ENCODE data around the gene SLC22A3. TPM values are rescaled to one million over a fixed set of nuclear protein-coding genes. Genes with fewer than 3 reads are reported as not detected.

Gene SLC22A3
- total and polyA plus RNA-seq, 4 donors = 9.5 to 65.0 (median 33.3) TPM

DNA sequence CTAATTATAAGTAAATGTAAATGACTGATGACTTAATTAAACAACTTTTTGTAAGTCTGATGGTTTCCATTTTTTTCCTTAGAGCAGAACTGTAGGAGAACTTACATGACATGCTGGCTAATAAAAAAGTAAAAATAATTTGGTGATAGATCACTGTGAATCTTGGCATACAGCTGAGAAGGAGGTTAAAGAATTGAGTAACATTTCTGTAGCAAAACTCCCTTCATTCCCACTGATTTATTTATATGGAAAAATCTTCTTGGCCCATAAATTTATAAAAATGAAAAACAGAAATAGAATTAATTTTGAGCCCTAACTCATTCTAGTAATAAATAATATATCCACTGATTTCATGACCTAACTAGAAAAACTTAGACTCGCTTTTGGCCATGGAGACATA is 48.1 kb downstream of the SLC22A3 start:
- DNase-seq (no peak), ATAC-seq (ENCODE audit: insufficient read depth, low FRiP score) (no peak)
- H3K27me3 ChIP-seq (ENCODE audit: control insufficient read depth in 3 of 3, insufficient read depth in 3 of 3, low read length in 2 of 3) = no peaks in the 10 kb centered on the region
- peaks cover 0 to 3% (median 0%) of the 10 kb centered on the region in 4 donors for H3K9me3 ChIP-seq (ENCODE audit: control insufficient read depth in 4 of 4, insufficient read depth in 3 of 4, low read length in 3 of 4)
- no peak for TF ChIP-seq CTCF (IDR thresholded peaks at IDR 0.05; ENCODE audit: control extremely low read depth, extremely low read depth)
- no peak overlapping the region for H3K27ac ChIP-seq (ENCODE audit: low read depth in 1 of 2, low read length in 1 of 2)
- H3K9ac ChIP-seq (ENCODE audit: insufficient read depth in 1 of 2, low read length in 2 of 2) = no peak overlapping the region
- no peak overlapping the region for H3K4me3 ChIP-seq
- 91 to 93% methylated on average over 1 of the region's 1 CpG for WGBS, 2 donors
- peaks cover 0 to 7% (median 0%) of the 10 kb centered on the region in 5 donors for H3K4me1 ChIP-seq (ENCODE audit: control insufficient read depth in 5 of 5, insufficient read depth in 5 of 5, low read length in 5 of 5)
- H3K36me3 ChIP-seq (ENCODE audit: control insufficient read depth in 4 of 4, insufficient read depth in 4 of 4, low read length in 4 of 4) = no peaks in the 10 kb centered on the region

DNA sequence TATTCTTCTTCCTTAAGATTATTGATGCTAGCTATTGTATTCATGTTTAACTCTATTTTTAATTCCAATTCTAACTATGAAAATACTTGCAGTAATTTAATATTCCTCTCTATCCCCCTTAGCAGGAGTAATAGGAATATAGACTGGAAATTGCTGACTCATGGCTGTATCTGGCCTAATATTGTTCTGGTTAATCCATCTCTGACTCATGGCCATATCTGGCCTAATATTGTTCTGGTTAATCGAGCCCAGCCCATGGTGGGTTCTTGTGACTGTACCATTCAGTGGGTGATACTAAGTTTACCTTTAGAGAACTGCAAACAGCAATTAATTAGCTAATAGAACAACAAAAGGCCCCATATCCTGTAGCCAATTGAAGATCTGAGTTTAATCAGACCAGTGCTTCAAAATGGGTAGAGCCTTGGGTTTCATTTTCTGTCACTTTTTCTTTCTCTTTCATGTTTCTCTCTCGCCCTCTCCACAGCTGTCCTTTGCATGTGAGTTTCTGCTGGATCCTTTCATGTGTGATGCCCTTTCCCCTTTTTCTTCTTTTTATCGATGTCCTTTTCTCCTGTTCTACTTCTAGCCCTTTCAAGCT is 50.6 kb downstream of the SLC22A3 start:
- Histone ChIP-seq H3K4me1 (ENCODE audit: control insufficient read depth in 5 of 5, insufficient read depth in 5 of 5, low read length in 5 of 5) (peaks cover 0 to 7% (median 0%) of the 10 kb centered on the region in 5 donors), H3K9me3 (ENCODE audit: control insufficient read depth in 4 of 4, insufficient read depth in 3 of 4, low read length in 3 of 4) (peaks cover 0 to 3% (median 0%) of the 10 kb centered on the region in 4 donors), H3K4me3 (no peak overlapping the region), H3K36me3 (ENCODE audit: control insufficient read depth in 4 of 4, insufficient read depth in 4 of 4, low read length in 4 of 4) (no peaks in the 10 kb centered on the region), H3K27me3 (ENCODE audit: control insufficient read depth in 3 of 3, insufficient read depth in 3 of 3, low read length in 2 of 3) (no peaks in the 10 kb centered on the region), H3K27ac (ENCODE audit: low read depth in 1 of 2, low read length in 1 of 2) (no peak overlapping the region), H3K9ac (ENCODE audit: insufficient read depth in 1 of 2, low read length in 2 of 2) (no peak overlapping the region)
- 80 to 86% methylated on average over 3 of the region's 3 CpGs for WGBS, 2 donors
- TF ChIP-seq CTCF (IDR thresholded peaks at IDR 0.05; ENCODE audit: control extremely low read depth, extremely low read depth) = no peak
- ATAC-seq (ENCODE audit: insufficient read depth, low FRiP score) = no peak
- DNase-seq = no peak

DNA sequence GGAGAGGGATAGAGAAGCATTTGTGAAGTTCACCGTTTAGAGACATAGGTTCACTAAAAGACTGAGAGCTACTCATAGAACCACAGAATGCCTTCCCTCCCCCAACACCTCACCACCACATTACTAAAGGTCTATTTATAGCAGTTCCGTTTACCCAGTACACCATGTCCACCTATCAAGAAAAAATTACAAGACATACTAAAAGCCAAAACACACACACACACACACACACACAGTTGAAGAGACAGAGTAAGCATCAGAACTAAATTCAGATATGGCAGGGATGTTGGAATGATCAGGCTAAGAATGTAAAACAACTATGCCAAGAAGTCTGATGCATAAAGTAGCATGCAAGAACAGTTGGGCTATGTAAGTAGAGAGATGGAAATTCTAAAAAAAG is 52.3 kb downstream of the SLC22A3 start:
- DNase-seq (no peak), ATAC-seq (ENCODE audit: insufficient read depth, low FRiP score) (no peak)
- Histone ChIP-seq H3K9ac (ENCODE audit: insufficient read depth in 1 of 2, low read length in 2 of 2) (no peak overlapping the region), H3K4me3 (no peak overlapping the region), H3K4me1 (ENCODE audit: control insufficient read depth in 5 of 5, insufficient read depth in 5 of 5, low read length in 5 of 5) (no peaks in the 10 kb centered on the region), H3K27ac (ENCODE audit: low read depth in 1 of 2, low read length in 1 of 2) (no peak overlapping the region), H3K27me3 (ENCODE audit: control insufficient read depth in 3 of 3, insufficient read depth in 3 of 3, low read length in 2 of 3) (no peaks in the 10 kb centered on the region), H3K9me3 (ENCODE audit: control insufficient read depth in 4 of 4, insufficient read depth in 3 of 4, low read length in 3 of 4) (peaks cover 0 to 3% (median 0%) of the 10 kb centered on the region in 4 donors), H3K36me3 (ENCODE audit: control insufficient read depth in 4 of 4, insufficient read depth in 4 of 4, low read length in 4 of 4) (no peaks in the 10 kb centered on the region)
- WGBS, 2 donors = 49 to 60% methylated on average over 2 of the region's 2 CpGs
- TF ChIP-seq CTCF (IDR thresholded peaks at IDR 0.05; ENCODE audit: control extremely low read depth, extremely low read depth) = no peak

DNA sequence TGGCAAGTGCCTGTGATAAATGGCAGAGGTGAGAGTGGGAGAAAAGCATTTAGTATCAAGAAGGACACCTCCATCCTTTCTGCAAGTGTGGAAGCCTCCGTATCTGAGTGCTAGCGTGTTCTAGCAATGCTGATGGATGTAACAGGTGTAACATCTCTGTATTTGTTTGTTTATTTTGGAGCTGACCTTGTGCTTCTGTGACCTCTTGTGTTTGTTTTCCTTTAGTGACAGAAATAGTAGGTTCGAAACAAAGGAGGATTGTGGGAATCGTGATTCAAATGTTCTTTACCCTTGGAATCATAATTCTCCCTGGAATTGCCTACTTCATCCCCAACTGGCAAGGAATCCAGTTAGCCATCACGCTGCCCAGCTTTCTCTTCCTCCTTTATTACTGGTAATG is 60.4 kb downstream of the SLC22A3 start:
- 71 to 83% methylated on average over 5 of the region's 5 CpGs for WGBS, 2 donors
- Histone ChIP-seq H3K36me3 (ENCODE audit: control insufficient read depth in 4 of 4, insufficient read depth in 4 of 4, low read length in 4 of 4) (peaks cover 0 to 1% (median 0%) of the 10 kb centered on the region in 4 donors), H3K4me3 (no peak overlapping the region), H3K4me1 (ENCODE audit: control insufficient read depth in 5 of 5, insufficient read depth in 5 of 5, low read length in 5 of 5) (no peaks in the 10 kb centered on the region), H3K27me3 (ENCODE audit: control insufficient read depth in 3 of 3, insufficient read depth in 3 of 3, low read length in 2 of 3) (peaks cover 0 to 2% (median 0%) of the 10 kb centered on the region in 3 donors), H3K9me3 (ENCODE audit: control insufficient read depth in 4 of 4, insufficient read depth in 3 of 4, low read length in 3 of 4) (no peaks in the 10 kb centered on the region), H3K27ac (ENCODE audit: low read depth in 1 of 2, low read length in 1 of 2) (no peak overlapping the region), H3K9ac (ENCODE audit: insufficient read depth in 1 of 2, low read length in 2 of 2) (no peak overlapping the region)
- ATAC-seq (ENCODE audit: insufficient read depth, low FRiP score) (no peak), DNase-seq (no peak)
- no peak for TF ChIP-seq CTCF (IDR thresholded peaks at IDR 0.05; ENCODE audit: control extremely low read depth, extremely low read depth)

All from lung (tissue), 12 donors.